Hematopoietic multipotent progenitor cell treated with erythropoietin and hydrocortisone succinate and interleukin-3 and kit ligand, for 15 days (in vitro differentiated cells): ENCODE results near the gene ATF6.

Source experiments
- DNase-seq: peaks from one replicate; pipeline ENCODE4 v3.0.0-alpha.2; 2015; ENCODE audit warnings: low spot score

ATF6 gene

DNA sequence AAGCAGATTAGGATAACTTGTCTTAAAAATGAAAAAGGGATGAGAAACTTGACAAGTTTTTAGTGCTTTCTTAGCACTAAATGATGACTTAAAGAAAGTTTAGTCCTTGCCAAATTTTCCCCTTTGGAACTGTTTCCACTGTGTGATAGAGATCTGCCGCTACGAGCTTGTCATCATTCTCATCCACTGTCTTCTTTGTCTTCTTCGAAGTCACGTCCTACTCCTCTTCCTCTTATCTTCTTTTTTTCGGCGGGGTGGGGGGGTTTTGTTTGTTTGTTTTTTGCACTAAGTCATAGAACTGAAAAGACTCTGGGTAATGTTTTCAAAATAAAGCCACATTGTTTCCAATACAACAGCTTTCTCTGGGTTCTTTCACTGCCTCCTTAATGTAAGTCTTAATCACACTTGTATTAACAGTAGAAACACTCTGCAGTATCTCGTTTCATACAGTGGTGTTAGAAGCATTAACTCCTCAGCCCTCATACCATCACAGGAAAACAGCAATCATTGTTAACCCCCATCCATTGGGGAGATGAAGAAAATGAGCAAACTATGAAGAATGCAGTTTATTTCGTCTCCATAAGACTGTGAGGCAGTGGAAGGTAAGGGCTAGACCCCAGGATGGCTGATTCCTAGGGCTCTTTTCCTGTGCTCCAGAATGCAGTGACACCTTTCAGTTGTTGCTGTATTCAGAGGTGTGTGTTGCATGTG, 175.8 kb downstream of the ATF6 start:
- DNase-seq = no peak

DNA sequence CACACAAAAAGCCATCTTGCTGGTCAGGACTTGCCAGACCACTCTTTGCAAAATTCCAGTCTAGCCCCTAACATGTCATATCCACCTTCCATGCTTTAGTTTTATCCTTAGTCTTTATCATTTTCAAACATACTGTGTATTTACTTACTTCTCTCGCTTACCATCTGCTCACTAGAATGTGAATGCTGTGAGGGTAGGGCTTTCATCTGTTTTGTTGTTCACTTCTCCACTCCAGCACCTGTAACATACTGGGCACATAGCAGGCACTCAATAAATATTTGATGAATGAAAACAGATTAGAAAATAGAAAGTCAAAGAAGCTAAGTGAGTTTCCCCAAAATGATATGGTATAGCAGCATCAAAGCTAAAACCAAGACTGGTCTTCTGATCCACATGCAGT, 177.6 kb downstream of the ATF6 start:
- DNase-seq = peak; percentile 46

DNA sequence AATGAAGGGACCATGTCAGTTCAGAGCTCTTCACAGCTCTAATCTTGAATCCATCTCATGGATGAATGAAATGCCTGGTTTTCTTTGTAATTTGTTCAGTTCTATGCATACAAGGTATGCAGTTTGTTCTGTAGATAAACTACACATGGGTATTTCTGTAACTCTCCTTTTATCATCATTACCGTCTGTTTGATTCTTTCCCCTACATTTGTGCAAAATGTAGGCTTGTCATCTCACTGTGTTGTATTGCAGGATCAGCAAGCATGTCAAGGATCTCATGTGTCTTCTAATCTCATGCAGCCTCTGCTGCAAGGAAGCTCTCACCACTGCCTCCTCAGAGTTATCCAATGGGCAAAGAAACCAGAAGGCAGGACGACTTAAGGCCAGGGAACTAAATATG, 178.3 kb downstream of the ATF6 start:
- DNase-seq = peak; percentile 62

GRCh38 chr1:161945306-161946060, 179.4 kb downstream of the ATF6 start:
- DNase-seq = peak; percentile 89

- DNase-seq = no peak
Observed at GRCh38 chr1:161946071-161946987, 180.2 kb downstream of the ATF6 start.

- DNase-seq = no peak
Observed at GRCh38 chr1:161948435-161948834, 182.3 kb downstream of the ATF6 start.

DNA sequence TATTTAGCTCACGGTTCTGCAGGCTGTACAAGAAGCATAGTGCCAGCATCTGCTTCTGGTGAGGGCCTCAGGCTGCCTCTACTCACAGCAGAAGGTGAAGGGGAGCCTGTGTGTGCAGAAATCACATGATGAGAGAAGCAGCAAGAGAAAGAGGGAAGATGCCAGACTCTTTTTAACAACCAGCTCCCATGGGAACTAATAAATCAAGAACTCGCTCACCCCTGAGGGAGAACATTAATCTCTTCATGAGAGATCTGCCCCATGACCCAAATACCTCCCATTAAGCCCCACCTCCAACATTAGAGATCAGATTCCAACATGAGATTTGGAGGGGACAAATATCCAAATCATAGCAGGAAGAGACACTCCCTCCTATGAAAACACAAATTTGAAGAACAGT, 183.4 kb downstream of the ATF6 start:
- DNase-seq = no peak

DNA sequence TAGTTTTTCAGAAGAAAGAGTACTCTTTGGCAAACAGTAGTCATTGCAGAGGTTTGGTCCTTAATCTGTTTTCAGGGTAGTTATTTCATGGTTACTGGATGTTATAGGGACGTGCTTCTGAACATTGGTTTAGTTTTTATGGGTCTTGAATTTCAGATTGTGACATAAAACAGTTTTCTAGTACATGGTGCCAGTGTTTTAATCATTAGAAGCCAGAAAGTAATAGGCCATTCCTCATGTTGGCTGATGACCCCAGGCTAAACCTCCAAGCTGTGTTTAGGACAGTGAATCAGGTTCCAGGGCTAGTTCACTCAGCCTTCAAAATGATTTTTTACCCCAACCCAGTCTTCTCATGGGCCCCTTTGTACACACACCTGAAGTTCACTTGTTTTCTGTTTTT, 184.3 kb downstream of the ATF6 start:
- DNase-seq = no peak

DNA sequence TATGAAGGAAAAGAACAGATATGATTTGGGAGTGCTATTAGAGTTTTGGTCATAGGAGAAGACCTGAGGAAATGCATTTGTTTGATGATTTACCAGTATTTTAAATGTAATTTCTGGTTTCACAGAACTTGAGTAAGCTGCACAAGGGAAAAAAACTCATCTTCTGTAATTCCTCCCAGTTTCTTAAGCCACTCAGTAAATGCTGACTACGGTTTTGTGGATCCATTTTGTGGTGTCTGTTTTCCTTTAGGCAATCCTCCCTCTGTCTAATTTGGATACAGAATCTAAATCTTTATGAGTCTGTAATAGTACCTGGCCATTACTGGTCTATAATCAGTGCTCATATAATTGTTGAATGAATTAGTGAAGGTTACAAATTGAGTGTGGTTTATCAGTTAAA, 185.5 kb downstream of the ATF6 start:
- no peak for DNase-seq

- DNase-seq = no peak
Observed at GRCh38 chr1:161952607-161953172, 186.6 kb downstream of the ATF6 start.

DNA sequence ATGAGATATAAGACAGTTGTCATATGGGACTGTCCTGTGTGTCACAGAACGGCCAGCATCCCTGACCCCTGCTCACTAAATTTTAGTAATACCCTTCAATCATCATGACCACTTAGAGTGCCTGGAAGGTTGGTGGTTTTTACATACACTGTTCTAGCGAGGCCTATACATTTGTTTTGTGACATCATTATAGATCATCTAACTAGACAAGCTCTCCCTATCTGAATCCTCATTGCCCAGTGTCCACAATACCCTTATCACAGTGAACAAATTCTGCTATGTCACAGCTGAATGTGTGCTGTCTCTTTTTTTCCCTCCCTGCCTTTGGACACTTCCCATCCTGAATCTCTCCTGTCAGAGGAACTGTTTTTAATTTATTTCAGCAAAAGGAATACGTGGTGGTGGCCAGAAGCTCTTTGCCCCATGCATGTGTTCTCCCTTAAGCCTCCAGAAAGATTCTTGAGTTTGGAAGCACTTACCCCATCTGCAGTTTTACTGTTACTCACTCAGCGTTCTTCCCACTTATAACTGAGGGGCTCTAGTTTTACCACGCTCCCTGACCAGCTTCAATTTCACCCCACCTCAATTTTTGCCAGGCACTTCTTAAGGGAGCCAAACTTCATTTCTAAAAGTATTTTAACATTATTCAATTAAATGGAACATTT, 187.3 kb downstream of the ATF6 start:
- DNase-seq = no peak

DNA sequence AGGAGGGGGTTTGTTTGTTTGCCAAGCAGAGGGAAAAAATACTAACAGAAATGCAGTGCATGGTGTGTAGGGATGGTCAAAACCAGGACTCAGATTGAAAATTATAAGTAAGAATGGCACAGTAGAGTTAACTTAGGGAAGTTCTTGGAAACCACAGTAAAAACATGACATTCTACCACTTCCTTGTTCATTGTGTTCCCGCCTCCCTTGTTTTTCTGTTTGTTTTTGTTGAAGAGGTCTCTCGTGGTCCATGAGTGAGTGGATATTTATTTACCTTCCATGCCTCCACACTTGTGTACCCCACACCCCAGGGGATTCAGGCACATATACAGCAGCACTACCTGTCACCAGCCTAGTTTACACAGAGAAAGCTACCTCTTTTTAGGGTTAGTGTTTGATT, 187.9 kb downstream of the ATF6 start:
- no peak for DNase-seq

- no peak for DNase-seq
Observed at GRCh38 chr1:161954466-161954865, 188.3 kb downstream of the ATF6 start.

DNA sequence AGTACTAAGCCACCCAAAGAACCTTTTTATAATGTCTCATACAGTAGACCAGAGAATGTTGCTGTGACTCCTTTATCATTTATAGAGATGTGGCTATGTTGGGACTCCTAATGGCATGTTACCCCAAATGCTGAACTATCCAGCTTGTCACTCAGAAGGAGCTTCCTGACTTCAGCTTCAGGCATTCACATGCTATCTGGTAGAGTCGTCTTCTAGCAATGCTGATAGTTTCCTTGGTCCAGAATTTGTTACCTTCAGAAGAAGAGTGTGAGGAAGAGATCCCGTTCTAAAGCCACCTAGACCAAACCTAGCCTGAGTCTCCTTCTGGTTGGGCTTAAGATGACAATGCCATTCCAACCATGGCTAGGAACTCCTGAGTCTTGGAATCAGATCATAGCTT, 189.5 kb downstream of the ATF6 start:
- no peak for DNase-seq

DNA sequence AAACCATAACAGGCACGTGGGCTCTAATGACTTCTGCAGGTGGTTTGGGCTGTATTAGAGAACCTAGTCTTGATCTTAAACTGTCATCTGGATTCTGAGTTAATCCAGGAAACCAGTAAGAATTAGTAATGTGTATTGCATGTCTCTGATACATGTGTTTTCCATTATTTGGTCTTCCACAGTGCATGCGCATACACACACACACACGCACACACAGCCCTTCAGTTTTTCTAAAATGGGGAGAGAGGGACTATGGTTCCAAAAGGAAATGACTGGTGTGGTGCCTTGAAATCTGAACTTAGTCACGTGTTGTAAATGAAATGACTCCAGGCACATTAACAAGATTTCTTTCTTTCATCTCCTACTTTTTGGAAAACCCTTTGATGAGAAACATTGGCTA, 190.0 kb downstream of the ATF6 start:
- DNase-seq = no peak

DNA sequence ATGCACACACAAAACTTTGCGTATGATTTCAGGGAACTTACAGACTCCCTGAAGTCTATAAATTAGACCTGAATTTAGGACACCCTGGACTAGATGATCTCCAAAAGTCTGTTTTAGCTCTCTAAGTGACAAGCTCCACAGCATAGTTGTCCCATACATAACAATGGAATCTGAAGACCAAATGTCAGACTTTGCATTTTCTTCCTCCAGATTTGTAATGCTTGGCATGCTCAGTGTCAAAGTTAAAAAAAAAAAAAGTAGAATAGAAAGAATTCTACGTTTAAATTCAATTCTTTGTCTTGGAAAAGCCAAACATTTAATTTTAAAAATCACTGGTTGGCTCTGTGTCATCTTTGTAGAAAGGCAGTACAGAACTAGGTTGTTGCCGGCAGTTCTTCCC, 190.8 kb downstream of the ATF6 start:
- DNase-seq = no peak

DNA sequence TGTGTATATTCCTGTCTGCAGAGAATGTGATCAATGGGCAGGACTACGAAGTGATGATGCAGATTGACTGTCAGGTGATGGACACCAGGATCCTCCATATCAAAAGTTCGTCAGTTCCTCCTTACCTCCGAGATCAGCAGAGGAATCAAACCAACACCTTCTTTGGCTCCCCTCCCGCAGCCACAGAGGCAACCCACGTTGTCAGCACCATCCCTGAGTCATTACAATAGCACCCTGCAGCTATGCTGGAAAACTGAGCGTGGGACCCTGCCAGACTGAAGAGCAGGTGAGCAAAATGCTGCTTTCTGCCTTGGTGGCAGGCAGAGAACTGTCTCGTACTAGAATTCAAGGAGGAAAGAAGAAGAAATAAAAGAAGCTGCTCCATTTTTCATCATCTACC, 192.3 kb downstream of the ATF6 start:
- no peak for DNase-seq

- no peak for DNase-seq
Observed at GRCh38 chr1:161962091-161962887, 196.2 kb downstream of the ATF6 start.

DNA sequence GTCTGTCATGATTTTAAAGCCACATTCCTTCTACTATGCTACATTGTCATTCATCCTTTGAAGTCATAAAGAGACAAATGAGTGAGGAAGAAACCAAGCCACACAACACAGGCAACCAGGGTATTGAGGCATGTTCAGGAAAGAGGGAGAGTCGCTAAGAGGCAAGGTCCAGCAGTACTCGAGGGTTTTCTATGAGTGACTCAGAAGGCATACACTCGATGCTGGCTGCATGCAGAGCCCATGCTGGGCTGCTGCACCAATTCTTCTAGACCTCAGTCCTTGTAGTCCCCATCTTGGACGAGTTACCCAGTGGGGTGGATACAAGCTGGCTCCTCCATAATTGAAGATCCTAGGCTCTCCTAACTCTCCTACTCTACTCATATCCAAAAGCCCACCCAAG, 199.9 kb downstream of the ATF6 start:
- DNase-seq = no peak

GRCh38 chr1:161970036-161970435, 203.9 kb downstream of the ATF6 start:
- no peak for DNase-seq

GRCh38 chr1:161970633-161971032, 204.5 kb downstream of the ATF6 start:
- no peak for DNase-seq
